SKM-1 treated with dmso at 0.1 percent for 144 hours (cell line): Measurements from ENCODE around the gene AOPEP.

Experiments used
- DNase-seq: peaks from one replicate; lab custom pipeline; 2025; ENCODE audit not compliant: unreplicated experiment; lab: John Stamatoyannopoulos, UW

Gene AOPEP

GRCh38 chr9:94726495-94727191 is at the start of gene AOPEP:
Gene AOPEP (plus strand): TSS chr9:94726699. CDS start chr9:94759784, 33,085 bp downstream.
- peak; percentile 74 for DNase-seq

GRCh38 chr9:94677929-94678328 is 48.6 kb upstream of the AOPEP start:
- no peak for DNase-seq

- no peak for DNase-seq
Measured at GRCh38 chr9:94679587-94679986, 46.9 kb upstream of the AOPEP start.

GRCh38 chr9:94680020-94680419 is 46.5 kb upstream of the AOPEP start:
- DNase-seq: no peak

- DNase-seq: no peak
Measured at GRCh38 chr9:94680621-94681020, 45.9 kb upstream of the AOPEP start.

GRCh38 chr9:94681508-94681907 is 45.0 kb upstream of the AOPEP start:
- peak; percentile 23 for DNase-seq

- DNase-seq: no peak
Measured at GRCh38 chr9:94685359-94685758, 41.1 kb upstream of the AOPEP start.

GRCh38 chr9:94687451-94687850 is 39.0 kb upstream of the AOPEP start:
- DNase-seq: no peak

- no peak for DNase-seq
Measured at GRCh38 chr9:94690344-94690743, 36.2 kb upstream of the AOPEP start.

GRCh38 chr9:94692601-94693000 is 33.9 kb upstream of the AOPEP start:
- DNase-seq: no peak

GRCh38 chr9:94693485-94694204 is 32.9 kb upstream of the AOPEP start:
- no peak for DNase-seq

- DNase-seq: no peak
Measured at GRCh38 chr9:94696545-94696944, 30.0 kb upstream of the AOPEP start.

- no peak for DNase-seq
Measured at GRCh38 chr9:94697972-94698581, 28.4 kb upstream of the AOPEP start.

GRCh38 chr9:94699715-94700373 is 26.7 kb upstream of the AOPEP start:
- DNase-seq: no peak

- DNase-seq: no peak
Measured at GRCh38 chr9:94700445-94700844, 26.1 kb upstream of the AOPEP start.

- DNase-seq: no peak
Measured at GRCh38 chr9:94703488-94704140, 22.9 kb upstream of the AOPEP start.

- DNase-seq: no peak
Measured at GRCh38 chr9:94705162-94705702, 21.3 kb upstream of the AOPEP start.

- no peak for DNase-seq
Measured at GRCh38 chr9:94706922-94707321, 19.6 kb upstream of the AOPEP start.

GRCh38 chr9:94713436-94714215 is 12.9 kb upstream of the AOPEP start:
- DNase-seq: no peak

- DNase-seq: no peak
Measured at GRCh38 chr9:94714494-94714893, 12.0 kb upstream of the AOPEP start.
